Panc1 (cell line): ENCODE measurements around the gene URAD. TPM values are rescaled to one million over a fixed set of nuclear protein-coding genes. Genes with fewer than 3 reads are reported as not detected.

Experiments
- ATAC-seq: fragments of 200-7000 bp; cut with Tn5 transposase; 2 replicates; pipeline ENCODE4 v1.9.1; 2020; ENCODE audit warnings: mild to moderate bottlenecking, moderate library complexity
- Bru-seq: library from RNA; stranded (reverse); fragments of 400-500 nt; gene quantifications from one replicate; lab custom pipeline; 2021; lab: Mats Ljungman, UMichigan
- BruChase-seq, 2 experiments: library from RNA; stranded (reverse); fragments of 400-500 nt; gene quantifications; one replicate each; lab custom pipeline; 2021; lab: Mats Ljungman, UMichigan
- BruUV-seq: library from RNA; stranded (reverse); fragments of 400-500 nt; replicated peaks from 2 replicates; lab custom pipeline; 2021; lab: Mats Ljungman, UMichigan
- CTCF ChIA-PET: fragments of 300-600 bp; sonication (Branson Sonifier 250); formaldehyde crosslinking; loops from one replicate; lab custom pipeline; 2022; ENCODE audit warnings: antibody characterized with exemption; lab: Charles Lee
- POLR2A ChIA-PET: fragments of 300-600 bp; sonication (Branson Sonifier 250); formaldehyde crosslinking; loops from one replicate; lab custom pipeline; 2022; ENCODE audit warnings: antibody characterized with exemption; lab: Charles Lee
- DNase-seq: peaks from one replicate; pipeline ENCODE4 v3.0.0-alpha.2; 2010; ENCODE audit warnings: low read depth, low spot score
- H3K27ac ChIP-seq: 2 replicates; pipeline ENCODE4 v1.5.1; 2011; ENCODE audit warnings: mild to moderate bottlenecking, low read length, inconsistent platforms
- H3K27me3 ChIP-seq: fragments of 200-500 bp; sonication (Bioruptor generic); 2 replicates; pipeline ENCODE4 v1.6.0; 2014; ENCODE audit warnings: low read length, inconsistent platforms; ENCODE audit not compliant: control insufficient read depth, insufficient read depth
- H3K36me3 ChIP-seq: fragments of 200-500 bp; sonication (Bioruptor generic); 2 replicates; pipeline ENCODE4 v1.5.1; 2014; ENCODE audit warnings: inconsistent platforms, mild to moderate bottlenecking, low read length, moderate library complexity; ENCODE audit not compliant: control insufficient read depth, insufficient read depth
- H3K4me1 ChIP-seq: 2 replicates; pipeline ENCODE4 v1.5.1; 2011; ENCODE audit warnings: inconsistent platforms, mild to moderate bottlenecking, low read length, moderate library complexity; ENCODE audit not compliant: control insufficient read depth, insufficient read depth
- H3K4me3 ChIP-seq, 2 experiments: 2 replicates each; pipeline ENCODE4 v1.5.1; 2011 to 2012; ENCODE audit warnings: low read depth in 2 of 2, low read length in 2 of 2, mild to moderate bottlenecking in 2 of 2, inconsistent platforms in 1 of 2, moderate library complexity in 1 of 2
- H3K9me3 ChIP-seq: fragments of 200-500 bp; sonication (Bioruptor generic); 2 replicates; pipeline ENCODE4 v1.5.1; 2014; ENCODE audit warnings: low read depth, mild to moderate bottlenecking, inconsistent platforms, low read length, moderate library complexity; ENCODE audit not compliant: control insufficient read depth, insufficient read depth
- CTCF ChIP-seq: fragments of 450-650 bp; IDR thresholded peaks from 2 replicates; pipeline ENCODE4 v1.5.1; 2017; ENCODE audit warnings: mild to moderate bottlenecking
- POLR2AphosphoS5 ChIP-seq: IDR thresholded peaks from 2 replicates; pipeline ENCODE4 v1.6.1; 2012; ENCODE audit warnings: mild to moderate bottlenecking, low read depth, low read length, moderate library complexity
- REST ChIP-seq, 2 experiments: IDR thresholded peaks; 2 replicates each; pipeline ENCODE4 v1.6.1; 2011 to 2012; ENCODE audit warnings: low read depth in 2 of 2, control low read depth in 1 of 2, low read length in 1 of 2, mild to moderate bottlenecking in 1 of 2, moderate library complexity in 1 of 2; ENCODE audit not compliant: insufficient read depth in 1 of 2
- SIN3A ChIP-seq: IDR thresholded peaks from 2 replicates; pipeline ENCODE4 v1.6.1; 2012; ENCODE audit warnings: low read depth, mild to moderate bottlenecking, low read length, moderate library complexity, borderline replicate concordance; ENCODE audit not compliant: insufficient read depth
- TCF7L2 ChIP-seq: IDR thresholded peaks from 2 replicates; pipeline ENCODE4 v1.6.1; 2011; ENCODE audit warnings: mild to moderate bottlenecking, low read depth, low read length, inconsistent platforms
- in situ Hi-C: cut with HindIII; loops from 2 replicates; pipeline ENCODE4 v1.10.0; 2016; ENCODE audit warnings: low sequenced_read_pairs, low pct_unique_long_range_greater_than_20kb
- intact Hi-C: fragments of 100-400 bp; cut with micrococcal nuclease; formaldehyde crosslinking; loops from one replicate; pipeline ENCODE4 v1.10.0; 2022; ENCODE audit not compliant: unreplicated experiment
- long read RNA-seq: library from polyadenylated mRNA; unstranded; transcript quantifications from one replicate; pipeline ENCODE4 v2.0.0, GENCODE V29; 2021; ENCODE audit not compliant: unreplicated experiment
- polyA plus RNA-seq: library from polyadenylated mRNA; unstranded; fragments of >200 nt; gene quantifications from one replicate; pipeline ENCODE4 v1.2.1, GENCODE V29; 2012; ENCODE audit warnings: missing spikeins; ENCODE audit not compliant: insufficient read length
- total RNA-seq: library from RNA; stranded (reverse); gene quantifications from one replicate; pipeline ENCODE4 v1.2.1, GENCODE V29; 2021; ENCODE audit not compliant: unreplicated experiment

URAD gene
- total RNA-seq (not detected), Bru-seq, nascent RNA (percentile 7 among the genes with signal in this experiment), BruChase-seq, experiment 1, labeled RNA remaining after a 2-hour chase (percentile 7 among the genes with signal in this experiment), BruChase-seq, experiment 2, labeled RNA remaining after a 6-hour chase (percentile 8 among the genes with signal in this experiment)
- polyA plus RNA-seq = not detected
- long read RNA-seq = 0 reads

- no TSS peak for BruUV-seq
- Histone ChIP-seq H3K27me3 (no peaks in the 10 kb centered on the region), H3K4me1 (no peaks in the 10 kb centered on the region), H3K27ac (no peak within 1 kb of the TSS), H3K36me3 (no peaks in the 10 kb centered on the region), H3K9me3 (no peaks in the 10 kb centered on the region), H3K4me3 (no peak within 1 kb of the TSS)
- intact Hi-C loops (loop anchor here (10.0 kb wide), 3 partner anchors 154 to 624 kb away; no protein-coding TSS in a partner anchor), in situ Hi-C loops (no loop called here)
- ChIA-PET POLR2A (no interaction called here), CTCF (no interaction called here)
- TF ChIP-seq TCF7L2 (no peak), REST (IDR thresholded peaks at IDR 0.05; ENCODE audit: insufficient read depth in 1 of 2, low read depth in 2 of 2, low read length in 1 of 2) (no peak), POLR2AphosphoS5 (no peak), SIN3A (no peak), CTCF (no peak)
- ATAC-seq (no peak), DNase-seq (no peak)
Measured at GRCh38 chr13:27988520-27988919, at the start of gene URAD. Gene URAD, minus strand, starts transcription at chr13:27988693. Its CDS starts 56 bp downstream, at chr13:27988637.

GRCh38 chr13:28037399-28037798 is 48.9 kb upstream of the URAD start:
- CTCF ChIA-PET = no interaction called here
- no peaks in the 10 kb centered on the region for H3K27me3 ChIP-seq
- intact Hi-C loops = no loop called here
- BruUV-seq = no TSS peak
- no peaks in the 10 kb centered on the region for H3K9me3 ChIP-seq
- no peak for ATAC-seq
- H3K4me3 ChIP-seq = no peak overlapping the region
- no peak overlapping the region for H3K27ac ChIP-seq
- DNase-seq = no peak
- TF ChIP-seq POLR2AphosphoS5 (no peak), TCF7L2 (no peak), CTCF (no peak), SIN3A (no peak), REST (IDR thresholded peaks at IDR 0.05; ENCODE audit: insufficient read depth in 1 of 2, low read depth in 2 of 2, low read length in 1 of 2) (no peak)
- POLR2A ChIA-PET = no interaction called here
- in situ Hi-C loops = no loop called here
- no peaks in the 10 kb centered on the region for H3K36me3 ChIP-seq
- no peaks in the 10 kb centered on the region for H3K4me1 ChIP-seq
